Mesendoderm (in vitro differentiated cells): ENCODE data around the gene CASP3.

ENCODE experiments used
- DNase-seq: peaks from one replicate; pipeline ENCODE4 v3.0.0; 2013
- H2AK5ac ChIP-seq: 2 replicates; pipeline ENCODE4 v1.6.1; 2013; ENCODE audit warnings: low read length, inconsistent platforms
- H2BK120ac ChIP-seq: 2 replicates; pipeline ENCODE4 v1.6.1; 2013; ENCODE audit warnings: low read depth, mild to moderate bottlenecking, low read length, moderate library complexity, mixed read lengths
- H2BK15ac ChIP-seq: replicated peaks from 2 replicates; pipeline ENCODE4 v1.6.1; 2013; ENCODE audit warnings: low read depth, mild to moderate bottlenecking, moderate library complexity
- H2BK5ac ChIP-seq: 2 replicates; pipeline ENCODE4 v1.6.1; 2013; ENCODE audit warnings: low read length, inconsistent platforms
- H3K18ac ChIP-seq: 2 replicates; pipeline ENCODE4 v1.6.1; 2013; ENCODE audit warnings: mild to moderate bottlenecking, low read length, mixed read lengths
- H3K23ac ChIP-seq: one replicate; pipeline ENCODE4 v1.6.1; 2013; ENCODE audit warnings: low read length
- H3K27ac ChIP-seq: 2 replicates; pipeline ENCODE4 v1.5.1; 2013; ENCODE audit warnings: low read depth, mild to moderate bottlenecking, inconsistent platforms, low read length, moderate library complexity
- H3K27me3 ChIP-seq: 2 replicates; pipeline ENCODE4 v1.6.1; 2013; ENCODE audit warnings: low read length, control low read depth, mild to moderate bottlenecking, inconsistent platforms; ENCODE audit not compliant: insufficient read depth, poor library complexity
- H3K36me3 ChIP-seq: 2 replicates; pipeline ENCODE4 v1.6.1; 2013; ENCODE audit warnings: low read length, inconsistent platforms; ENCODE audit not compliant: control insufficient read depth, insufficient read depth
- H3K4ac ChIP-seq: one replicate; pipeline ENCODE4 v1.6.1; 2013; ENCODE audit warnings: low read depth, mild to moderate bottlenecking, low read length, moderate library complexity
- H3K4me1 ChIP-seq: 2 replicates; pipeline ENCODE4 v1.6.1; 2013; ENCODE audit warnings: low read depth, low read length, inconsistent platforms; ENCODE audit not compliant: control insufficient read depth
- H3K4me2 ChIP-seq: 2 replicates; pipeline ENCODE4 v1.6.1; 2013; ENCODE audit warnings: low read length
- H3K4me3 ChIP-seq: 2 replicates; pipeline ENCODE4 v1.5.1; 2013; ENCODE audit warnings: mild to moderate bottlenecking, low read length
- H3K56ac ChIP-seq: one replicate; pipeline ENCODE4 v1.6.1; 2013; ENCODE audit warnings: low read length
- H3K79me1 ChIP-seq: 2 replicates; pipeline ENCODE4 v1.6.1; 2013; ENCODE audit warnings: low read length, inconsistent platforms
- H3K79me2 ChIP-seq: 2 replicates; pipeline ENCODE4 v1.6.1; 2013; ENCODE audit warnings: mild to moderate bottlenecking, low read length; ENCODE audit not compliant: control insufficient read depth, insufficient read depth
- H3K9ac ChIP-seq: 2 replicates; pipeline ENCODE4 v1.6.1; 2013; ENCODE audit warnings: low read length, inconsistent platforms
- H4K5ac ChIP-seq: one replicate; pipeline ENCODE4 v1.6.1; 2013; ENCODE audit warnings: low read length
- H4K8ac ChIP-seq: one replicate; pipeline ENCODE4 v1.6.1; 2013; ENCODE audit warnings: low read depth, mild to moderate bottlenecking, control low read depth, low read length, moderate library complexity
- WGBS: extraction: QIAGEN DNeasy Blood & Tissue Kit; methylation state at CpG from one replicate; pipeline ENCODE4 v1.1.7; 2013; ENCODE audit warnings: low lambda C conversion rate, missing lambda C conversion rate; ENCODE audit not compliant: insufficient coverage; ENCODE audit errors: extremely low coverage; 5-methylcytosine and 5-hydroxymethylcytosine counted together

Gene CASP3

GRCh38 chr4:184689681-184690080, 40.4 kb upstream of the CASP3 start:
- Histone ChIP-seq H3K27ac (no peak overlapping the region), H3K4me3 (no peak overlapping the region), H3K27me3 (no peaks in the 10 kb centered on the region), H3K9ac (no peak overlapping the region), H4K8ac (no peak overlapping the region), H2AK5ac (no peak overlapping the region), H2BK120ac (no peak overlapping the region), H3K56ac (no peak overlapping the region), H3K4me1 (peaks cover 2% of the 10 kb centered on the region), H3K36me3 (no peaks in the 10 kb centered on the region), H3K4ac (no peak overlapping the region), H4K5ac (no peak overlapping the region), H2BK5ac (no peak overlapping the region), H3K79me2 (no peaks in the 10 kb centered on the region), H2BK15ac (no peak overlapping the region), H3K18ac (no peak overlapping the region), H3K4me2 (no peak overlapping the region), H3K23ac (no peak overlapping the region), H3K79me1 (no peaks in the 10 kb centered on the region)
- no peak for DNase-seq
- no CpG with 5 or more reads among the region's 5 CpGs for WGBS

GRCh38 chr4:184688447-184688846, 39.2 kb upstream of the CASP3 start:
- DNase-seq, result peak; percentile 82
- WGBS, result no CpG with 5 or more reads among the region's 11 CpGs
- H2AK5ac ChIP-seq, result no peak overlapping the region

GRCh38 chr4:184688005-184688404, 38.8 kb upstream of the CASP3 start:
- no peak for DNase-seq
- no peak overlapping the region for H3K27ac ChIP-seq

More at GRCh38 chr4:184688447-184688846, 39.2 kb upstream of the CASP3 start:
- Histone ChIP-seq H4K8ac (no peak overlapping the region), H3K4me2 (no peak overlapping the region), H3K27ac (peak overlapping the region; percentile 22), H3K27me3 (no peaks in the 10 kb centered on the region), H3K9ac (no peak overlapping the region), H2BK15ac (no peak overlapping the region), H3K23ac (no peak overlapping the region), H3K36me3 (no peaks in the 10 kb centered on the region), H4K5ac (no peak overlapping the region), H3K56ac (no peak overlapping the region), H3K18ac (no peak overlapping the region), H3K79me1 (no peaks in the 10 kb centered on the region), H2BK120ac (no peak overlapping the region), H3K4ac (no peak overlapping the region), H3K4me1 (peaks cover 2% of the 10 kb centered on the region), H3K4me3 (no peak overlapping the region), H3K79me2 (no peaks in the 10 kb centered on the region), H2BK5ac (no peak overlapping the region)

GRCh38 chr4:184684491-184685189, 35.4 kb upstream of the CASP3 start:
- H3K4me3 ChIP-seq, result no peak overlapping the region
- no CpG with 5 or more reads among the region's 5 CpGs for WGBS
- no peak overlapping the region for H3K4ac ChIP-seq
- H3K79me2 ChIP-seq, result no peaks in the 10 kb centered on the region
- H3K23ac ChIP-seq, result no peak overlapping the region
- H2BK5ac ChIP-seq, result no peak overlapping the region
- no peak overlapping the region for H4K5ac ChIP-seq
- no peak overlapping the region for H3K56ac ChIP-seq
- H3K18ac ChIP-seq, result no peak overlapping the region
- no peak overlapping the region for H3K4me2 ChIP-seq
- H2BK120ac ChIP-seq, result no peak overlapping the region
- H3K79me1 ChIP-seq, result no peaks in the 10 kb centered on the region
- no peaks in the 10 kb centered on the region for H3K27me3 ChIP-seq
- H3K9ac ChIP-seq, result no peak overlapping the region
- DNase-seq, result peak; percentile 10
- peaks cover 2% of the 10 kb centered on the region for H3K4me1 ChIP-seq
- no peaks in the 10 kb centered on the region for H3K36me3 ChIP-seq
- H2BK15ac ChIP-seq, result no peak overlapping the region
- no peak overlapping the region for H2AK5ac ChIP-seq
- H4K8ac ChIP-seq, result no peak overlapping the region
- H3K27ac ChIP-seq, result no peak overlapping the region

More at GRCh38 chr4:184688005-184688404, 38.8 kb upstream of the CASP3 start:
- Histone ChIP-seq H3K4ac (no peak overlapping the region), H3K36me3 (no peaks in the 10 kb centered on the region), H3K23ac (no peak overlapping the region), H3K4me1 (peaks cover 2% of the 10 kb centered on the region), H4K8ac (no peak overlapping the region), H3K4me3 (no peak overlapping the region), H2BK5ac (no peak overlapping the region), H2AK5ac (no peak overlapping the region), H3K79me1 (no peaks in the 10 kb centered on the region), H3K9ac (no peak overlapping the region), H3K27me3 (no peaks in the 10 kb centered on the region), H3K79me2 (no peaks in the 10 kb centered on the region), H3K4me2 (no peak overlapping the region), H3K56ac (no peak overlapping the region), H2BK120ac (no peak overlapping the region), H3K18ac (no peak overlapping the region), H2BK15ac (no peak overlapping the region), H4K5ac (no peak overlapping the region)
- WGBS, result no CpG with 5 or more reads among the region's 3 CpGs

GRCh38 chr4:184681916-184682315, 32.7 kb upstream of the CASP3 start:
- no peak overlapping the region for H4K5ac ChIP-seq

GRCh38 chr4:184680698-184681097, 31.5 kb upstream of the CASP3 start:
- no peak overlapping the region for H4K8ac ChIP-seq
- H3K27me3 ChIP-seq, result no peaks in the 10 kb centered on the region
- no peak overlapping the region for H3K56ac ChIP-seq
- no peak overlapping the region for H3K27ac ChIP-seq
- H3K9ac ChIP-seq, result no peak overlapping the region
- H2AK5ac ChIP-seq, result no peak overlapping the region
- no peak overlapping the region for H3K4me3 ChIP-seq
- no peak overlapping the region for H3K4ac ChIP-seq
- no CpG with 5 or more reads among the region's 9 CpGs for WGBS
- H2BK5ac ChIP-seq, result no peak overlapping the region
- no peaks in the 10 kb centered on the region for H3K4me1 ChIP-seq
- no peak for DNase-seq
- H3K4me2 ChIP-seq, result no peak overlapping the region
- no peak overlapping the region for H2BK15ac ChIP-seq
- H3K79me2 ChIP-seq, result no peaks in the 10 kb centered on the region
- no peak overlapping the region for H3K18ac ChIP-seq
- no peak overlapping the region for H2BK120ac ChIP-seq
- no peaks in the 10 kb centered on the region for H3K79me1 ChIP-seq
- H3K36me3 ChIP-seq, result no peaks in the 10 kb centered on the region
- H3K23ac ChIP-seq, result no peak overlapping the region
- no peak overlapping the region for H4K5ac ChIP-seq

More at GRCh38 chr4:184681916-184682315, 32.7 kb upstream of the CASP3 start:
- Histone ChIP-seq H3K79me2 (no peaks in the 10 kb centered on the region), H3K27ac (no peak overlapping the region), H3K9ac (no peak overlapping the region), H3K4me2 (no peak overlapping the region), H3K23ac (no peak overlapping the region), H3K36me3 (no peaks in the 10 kb centered on the region), H2AK5ac (no peak overlapping the region), H2BK120ac (no peak overlapping the region), H2BK5ac (no peak overlapping the region), H3K56ac (no peak overlapping the region), H4K8ac (no peak overlapping the region), H3K4me3 (no peak overlapping the region), H3K4ac (no peak overlapping the region), H3K27me3 (no peaks in the 10 kb centered on the region), H3K79me1 (no peaks in the 10 kb centered on the region), H2BK15ac (no peak overlapping the region), H3K18ac (no peak overlapping the region), H3K4me1 (no peaks in the 10 kb centered on the region)
- no peak for DNase-seq
- WGBS, result no CpG with 5 or more reads among the region's 1 CpG
